ENCODE measurements around the gene PKNOX2.

PKNOX2 gene

DNA sequence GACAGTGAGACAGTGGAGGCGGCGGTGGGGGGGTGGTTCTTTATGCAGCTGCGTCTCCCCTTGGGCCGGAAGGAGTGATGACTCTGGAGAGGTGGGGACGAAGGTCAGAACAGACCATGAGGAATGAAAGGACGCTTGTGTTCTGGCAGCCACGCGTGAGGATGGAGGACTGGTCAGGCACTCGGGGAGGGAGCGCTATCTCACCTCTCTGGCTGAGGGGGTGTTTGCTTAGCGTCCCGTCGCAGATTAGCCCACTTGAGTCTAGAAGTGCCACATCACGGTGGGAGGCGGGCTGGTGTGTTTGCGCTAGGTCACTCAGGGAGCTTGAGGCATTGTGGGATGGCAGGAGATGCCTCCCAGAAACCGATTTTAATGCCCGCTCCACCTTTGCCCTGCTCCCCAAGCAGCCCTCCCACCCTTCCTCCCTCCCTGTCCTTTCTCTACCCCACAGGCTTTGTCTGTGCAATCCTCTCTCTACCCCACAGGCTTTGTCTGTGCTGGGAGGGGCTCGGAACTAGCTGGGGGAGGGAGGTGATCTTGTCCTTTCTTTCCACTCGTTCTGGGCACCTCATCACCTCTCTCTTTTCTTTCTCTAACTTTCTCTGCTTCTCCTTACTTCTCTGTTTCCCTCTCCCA lies 97.8 kb downstream of the PKNOX2 start:
- no peak overlapping the region for H3K4me3 Mint-ChIP-seq

DNA sequence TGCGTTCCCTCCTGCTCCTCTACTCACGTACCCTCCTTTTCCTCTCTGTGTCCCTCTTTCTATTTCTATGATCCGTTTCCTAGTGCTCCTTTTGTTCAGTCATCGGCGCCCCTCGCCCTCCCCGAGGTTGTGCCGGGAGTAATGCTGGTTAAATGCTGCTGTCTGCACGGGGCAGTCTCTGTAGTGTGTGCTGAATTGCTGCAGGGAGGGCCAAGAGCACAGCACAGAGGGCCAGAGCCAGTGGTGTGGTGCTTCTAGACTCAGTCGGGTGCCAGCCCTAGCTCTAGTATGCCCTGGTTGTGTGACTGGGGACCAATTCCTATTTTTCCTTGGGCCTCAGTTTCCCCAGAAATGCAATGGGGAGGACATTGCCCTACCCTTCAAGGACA lies 98.3 kb downstream of the PKNOX2 start:
- Mint-ChIP-seq H3K4me3 (no peak overlapping the region), H3K27ac (no peak overlapping the region), H3K9me3 (no peaks in the 10 kb centered on the region), H3K4me1 (ENCODE audit: low read depth) (no peaks in the 10 kb centered on the region), H3K36me3 (ENCODE audit: low read depth) (no peaks in the 10 kb centered on the region), H3K27me3 (peaks cover 43% of the 10 kb centered on the region)

More for the DNA sequence above, 97.8 kb downstream of the PKNOX2 start:
- Mint-ChIP-seq H3K4me1 (ENCODE audit: low read depth) (no peaks in the 10 kb centered on the region), H3K27ac (no peak overlapping the region), H3K36me3 (ENCODE audit: low read depth) (no peaks in the 10 kb centered on the region), H3K9me3 (no peaks in the 10 kb centered on the region), H3K27me3 (peaks cover 39% of the 10 kb centered on the region)

DNA sequence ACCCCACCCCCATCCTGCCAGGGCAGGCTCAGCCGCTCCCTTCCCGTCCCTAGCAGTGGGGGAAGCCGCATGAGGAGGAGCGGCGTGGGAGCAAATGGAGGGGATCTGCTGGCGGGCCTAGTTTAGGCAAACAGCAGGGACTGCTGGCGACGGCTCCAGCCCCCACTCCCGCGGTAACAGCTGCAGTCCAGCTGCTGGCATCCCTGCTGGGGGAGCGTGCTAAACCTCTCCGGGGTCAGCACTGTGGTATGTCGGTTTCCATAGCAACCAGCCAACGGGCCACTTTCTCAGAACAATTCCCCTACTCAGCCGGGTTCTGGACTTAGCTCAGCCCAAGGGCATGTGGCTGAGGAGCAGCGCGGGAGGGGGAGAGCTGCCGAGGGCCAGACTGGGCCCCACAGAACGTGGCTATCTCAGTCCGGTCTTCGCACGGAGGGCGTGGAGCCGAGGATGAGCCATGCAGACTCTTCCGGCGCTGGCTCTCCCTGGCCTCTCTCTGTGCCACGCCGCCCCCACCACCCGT lies 98.8 kb downstream of the PKNOX2 start:
- Mint-ChIP-seq H3K27me3 (peaks cover 39% of the 10 kb centered on the region), H3K9me3 (no peaks in the 10 kb centered on the region), H3K4me1 (ENCODE audit: low read depth) (no peaks in the 10 kb centered on the region), H3K27ac (no peak overlapping the region), H3K4me3 (no peak overlapping the region), H3K36me3 (ENCODE audit: low read depth) (no peaks in the 10 kb centered on the region)

DNA sequence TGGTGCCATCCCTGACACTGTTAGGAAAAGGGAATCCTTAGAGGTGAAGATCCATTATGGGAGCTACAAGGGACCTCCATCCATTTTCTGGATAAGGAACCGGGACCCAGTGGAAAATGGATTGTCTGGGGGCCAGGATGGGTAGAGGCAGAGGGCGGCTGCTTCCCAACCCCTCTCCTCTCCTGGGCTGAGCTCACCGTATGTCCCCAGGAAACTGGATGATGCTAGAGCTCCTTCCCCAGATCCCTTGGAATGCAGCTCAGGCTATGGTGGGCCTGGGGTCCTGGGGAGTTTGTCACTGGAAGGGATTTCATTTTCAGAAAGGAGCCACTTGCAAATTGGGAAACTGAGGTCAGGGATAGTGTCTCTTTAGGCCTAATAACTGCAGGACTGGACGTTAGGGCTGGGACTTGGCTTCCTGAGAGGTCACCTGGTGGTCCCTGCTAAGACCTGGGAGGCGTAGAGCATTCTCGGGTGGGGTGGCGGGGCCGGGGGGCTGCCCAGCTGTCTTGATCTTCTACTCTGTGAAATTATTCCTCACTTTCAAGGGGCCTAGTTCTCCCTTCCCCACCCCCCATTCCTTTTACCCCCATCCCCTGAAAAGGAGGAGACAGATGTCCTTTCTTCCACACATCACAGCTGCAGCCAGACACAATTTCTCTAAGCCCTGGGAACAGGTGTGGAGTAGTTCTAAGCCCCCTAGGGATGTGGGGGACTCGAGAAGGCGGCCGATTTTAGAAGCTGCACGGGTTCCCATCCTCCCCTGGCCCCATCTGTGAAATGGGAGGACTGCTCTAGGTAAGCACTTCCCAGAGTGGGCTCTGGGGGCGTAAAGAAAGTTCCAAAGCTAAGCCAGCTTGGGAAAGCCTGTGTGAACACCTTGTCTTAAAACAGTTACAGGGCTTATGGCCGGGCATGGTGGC lies 99.8 kb downstream of the PKNOX2 start:
- Mint-ChIP-seq H3K4me1 (ENCODE audit: low read depth) (no peaks in the 10 kb centered on the region), H3K9me3 (no peaks in the 10 kb centered on the region), H3K4me3 (no peak overlapping the region), H3K27me3 (peaks cover 38% of the 10 kb centered on the region), H3K27ac (no peak overlapping the region), H3K36me3 (ENCODE audit: low read depth) (no peaks in the 10 kb centered on the region)

DNA sequence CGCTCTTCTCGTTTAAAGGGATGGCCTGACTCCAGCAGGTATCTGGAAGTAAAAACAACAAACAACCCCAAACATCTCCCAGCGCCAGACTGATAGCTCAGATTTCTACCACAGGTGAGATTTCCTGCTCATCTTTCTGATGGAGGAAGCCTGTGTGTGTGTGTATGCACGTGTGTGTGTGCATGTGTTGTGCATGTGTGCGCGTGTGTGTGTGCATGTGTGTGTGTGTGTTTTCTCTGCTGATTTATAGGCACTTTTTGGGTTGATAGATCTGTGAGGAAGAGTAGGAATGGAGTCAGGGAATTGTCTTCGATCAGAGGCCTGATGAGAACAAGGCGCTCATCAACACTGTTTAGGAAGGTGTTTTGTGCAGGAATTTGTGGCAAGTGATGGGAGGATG lies 103.0 kb downstream of the PKNOX2 start:
- Mint-ChIP-seq H3K4me3 (no peak overlapping the region), H3K9me3 (no peaks in the 10 kb centered on the region), H3K27ac (no peak overlapping the region), H3K27me3 (peaks cover 25% of the 10 kb centered on the region), H3K4me1 (ENCODE audit: low read depth) (no peaks in the 10 kb centered on the region), H3K36me3 (ENCODE audit: low read depth) (no peaks in the 10 kb centered on the region)

DNA sequence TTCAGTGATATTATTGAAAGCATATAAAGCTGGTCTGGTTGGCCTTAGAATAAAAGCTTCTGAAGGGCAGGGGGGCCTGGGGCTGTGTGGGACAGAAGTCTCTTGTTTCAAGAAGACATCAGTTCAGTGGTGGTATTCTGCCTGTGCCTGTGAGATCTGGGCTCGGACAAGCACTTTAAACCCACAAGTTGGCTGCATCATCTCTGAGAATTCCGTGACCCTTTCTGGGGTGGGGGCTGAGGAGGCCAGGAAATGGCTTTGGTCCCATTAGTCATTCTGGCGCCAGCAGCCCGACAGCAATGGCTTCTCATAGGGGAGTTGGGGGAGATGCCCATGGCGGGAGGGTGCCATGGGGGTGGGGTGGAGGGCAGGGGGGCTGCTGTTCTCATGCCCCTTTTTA lies 104.1 kb downstream of the PKNOX2 start:
- Mint-ChIP-seq H3K36me3 (ENCODE audit: low read depth) (no peaks in the 10 kb centered on the region), H3K4me1 (ENCODE audit: low read depth) (no peaks in the 10 kb centered on the region), H3K9me3 (no peaks in the 10 kb centered on the region), H3K4me3 (no peak overlapping the region), H3K27ac (no peak overlapping the region), H3K27me3 (peaks cover 17% of the 10 kb centered on the region)

DNA sequence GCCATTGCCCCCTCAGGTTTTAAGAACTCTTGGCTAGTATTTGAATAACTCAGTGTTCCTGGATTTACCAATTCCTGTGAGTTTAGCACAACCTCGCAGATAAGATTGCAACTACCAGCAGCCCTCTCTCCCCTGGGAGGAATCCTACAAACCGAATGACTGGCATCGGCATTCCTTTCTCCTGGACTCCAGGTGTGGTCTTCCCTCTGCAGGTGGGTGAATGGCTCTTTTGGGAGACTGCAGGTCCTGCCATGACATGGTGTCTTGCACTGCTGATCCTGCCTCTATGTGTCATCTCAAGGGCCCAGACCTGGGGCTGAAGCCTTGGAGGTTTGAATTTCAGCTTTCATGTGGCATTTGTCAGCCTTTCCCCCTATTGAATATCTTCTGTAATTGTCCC lies 105.6 kb downstream of the PKNOX2 start:
- Mint-ChIP-seq H3K27me3 (peaks cover 13% of the 10 kb centered on the region), H3K4me1 (ENCODE audit: low read depth) (no peaks in the 10 kb centered on the region), H3K9me3 (no peaks in the 10 kb centered on the region), H3K36me3 (ENCODE audit: low read depth) (no peaks in the 10 kb centered on the region), H3K4me3 (no peak overlapping the region), H3K27ac (no peak overlapping the region)

DNA sequence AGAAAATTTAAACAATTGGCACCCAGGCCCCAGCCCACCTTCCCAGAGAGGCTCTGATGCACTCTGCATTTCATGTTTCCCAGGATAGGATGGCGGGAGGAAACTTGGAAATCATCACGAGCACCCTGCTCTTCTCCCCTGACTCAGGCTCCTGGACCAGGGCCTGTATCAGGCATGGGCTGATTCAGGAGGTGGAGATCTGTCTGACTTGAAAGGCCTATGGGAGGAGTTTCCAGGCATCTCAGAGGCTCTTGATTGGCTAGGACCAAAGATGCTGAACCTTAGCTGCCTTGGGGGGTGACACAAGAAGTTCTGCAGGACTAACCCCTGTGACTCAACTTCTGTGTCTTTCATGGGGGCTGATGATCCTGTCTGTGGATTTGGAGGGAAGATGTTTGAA lies 106.2 kb downstream of the PKNOX2 start:
- H3K27me3 Mint-ChIP-seq = peaks cover 13% of the 10 kb centered on the region
- no peaks in the 10 kb centered on the region for H3K4me1 Mint-ChIP-seq (ENCODE audit: low read depth)
- H3K4me3 Mint-ChIP-seq = no peak overlapping the region
- H3K36me3 Mint-ChIP-seq (ENCODE audit: low read depth) = no peaks in the 10 kb centered on the region
- H3K9me3 Mint-ChIP-seq = no peaks in the 10 kb centered on the region
- no peak overlapping the region for H3K27ac Mint-ChIP-seq

DNA sequence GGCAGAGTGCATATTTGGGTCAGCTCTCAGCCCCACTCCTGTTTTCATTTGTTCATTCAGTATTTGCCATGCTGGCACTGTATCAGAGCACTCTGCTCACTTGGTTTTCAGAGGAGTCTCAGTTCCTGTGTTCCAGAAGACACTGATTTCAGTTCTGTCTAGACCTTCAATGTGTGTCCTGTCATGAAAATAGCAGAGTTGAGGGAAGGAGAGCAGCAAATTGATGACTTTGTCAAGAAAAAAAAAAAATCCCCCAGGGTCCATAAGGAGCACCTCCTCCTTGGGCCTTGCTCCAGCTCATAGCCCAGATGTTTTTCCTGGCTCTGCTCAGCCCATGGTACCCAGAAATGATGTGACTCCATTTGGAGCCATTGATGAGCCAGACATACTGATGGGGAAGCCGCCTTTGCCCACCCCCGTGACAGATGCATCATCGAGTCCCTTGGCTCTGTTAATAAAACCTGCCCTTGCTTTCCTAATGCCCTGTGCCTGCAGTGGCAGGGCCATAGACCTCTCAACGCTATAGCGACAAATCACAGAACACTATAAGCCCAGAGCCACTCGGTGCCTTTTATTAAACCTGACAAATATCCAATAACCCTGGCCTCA lies 107.0 kb downstream of the PKNOX2 start:
- Mint-ChIP-seq H3K27ac (no peak overlapping the region), H3K9me3 (no peaks in the 10 kb centered on the region), H3K27me3 (peaks cover 10% of the 10 kb centered on the region), H3K4me3 (no peak overlapping the region), H3K36me3 (ENCODE audit: low read depth) (no peaks in the 10 kb centered on the region), H3K4me1 (ENCODE audit: low read depth) (no peaks in the 10 kb centered on the region)

DNA sequence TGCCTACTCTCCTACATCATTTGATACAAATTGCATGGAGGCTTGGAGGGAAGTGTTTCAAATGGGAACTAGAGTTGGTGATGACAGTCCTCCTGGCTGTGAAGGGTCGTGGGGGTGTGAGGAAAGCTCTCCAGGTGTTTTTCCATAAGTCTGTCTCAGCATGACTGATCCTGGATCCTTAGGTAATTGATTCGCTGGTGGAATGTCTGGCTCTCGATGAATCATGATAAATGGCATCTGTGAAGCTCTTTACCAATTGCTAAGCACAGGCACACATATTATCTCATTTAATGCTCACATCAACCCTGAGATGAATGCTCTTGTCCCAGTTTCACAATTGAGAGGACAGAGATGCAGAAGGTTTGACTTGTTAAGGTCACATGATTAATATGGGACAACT lies 107.5 kb downstream of the PKNOX2 start:
- Mint-ChIP-seq H3K9me3 (no peaks in the 10 kb centered on the region), H3K27me3 (peaks cover 5% of the 10 kb centered on the region), H3K4me3 (no peak overlapping the region), H3K36me3 (ENCODE audit: low read depth) (no peaks in the 10 kb centered on the region), H3K4me1 (ENCODE audit: low read depth) (no peaks in the 10 kb centered on the region), H3K27ac (no peak overlapping the region)

DNA sequence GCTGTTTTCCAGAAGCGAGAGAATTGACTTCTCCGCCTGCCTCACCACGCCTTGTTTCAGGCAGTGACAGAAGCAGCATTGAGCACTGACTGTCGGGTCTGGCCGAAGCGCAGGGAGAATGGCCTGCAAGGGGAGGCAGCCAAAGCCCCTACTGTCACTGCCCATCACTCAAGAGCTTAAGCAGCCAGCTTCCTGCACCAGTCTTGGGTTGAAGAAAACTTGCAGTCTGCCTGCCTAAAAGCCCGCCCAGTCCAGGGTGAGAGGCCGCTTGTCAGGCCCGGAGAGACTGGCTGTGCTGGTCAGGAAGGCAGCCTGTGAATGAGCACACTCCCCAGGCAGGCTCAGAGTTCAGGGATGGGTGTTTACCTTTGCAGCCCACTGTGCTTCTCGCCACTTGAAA lies 108.3 kb downstream of the PKNOX2 start:
- Mint-ChIP-seq H3K4me1 (ENCODE audit: low read depth) (no peaks in the 10 kb centered on the region), H3K27ac (no peak overlapping the region), H3K4me3 (no peak overlapping the region), H3K9me3 (no peaks in the 10 kb centered on the region), H3K36me3 (ENCODE audit: low read depth) (no peaks in the 10 kb centered on the region), H3K27me3 (peaks cover under 1% of the 10 kb centered on the region)

DNA sequence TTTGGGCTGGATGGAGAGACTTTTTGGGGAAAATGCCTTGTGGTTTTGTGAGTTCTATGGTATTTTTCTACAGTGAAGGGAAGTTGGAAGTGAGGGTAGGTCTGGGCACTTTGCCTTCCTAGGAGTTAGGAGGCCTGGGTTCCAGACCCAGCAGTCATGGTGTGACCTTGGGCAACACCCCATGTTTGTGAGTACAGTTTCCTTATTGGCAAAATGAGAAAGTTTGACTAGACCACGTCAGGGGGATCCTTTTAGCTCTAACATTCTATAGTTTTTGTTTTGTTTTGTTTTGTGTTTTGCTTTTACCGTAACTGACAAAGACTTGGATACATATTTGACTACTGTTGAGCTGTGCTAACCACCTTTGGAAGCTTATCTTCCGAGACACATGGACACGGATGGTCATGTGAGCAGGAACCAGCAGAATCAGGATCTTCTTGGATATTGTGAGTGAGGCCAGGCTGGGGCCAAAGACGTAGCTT lies 109.0 kb downstream of the PKNOX2 start:
- Mint-ChIP-seq H3K36me3 (ENCODE audit: low read depth) (no peaks in the 10 kb centered on the region), H3K9me3 (no peaks in the 10 kb centered on the region), H3K27ac (no peak overlapping the region), H3K4me3 (no peak overlapping the region), H3K4me1 (ENCODE audit: low read depth) (no peaks in the 10 kb centered on the region), H3K27me3 (no peaks in the 10 kb centered on the region)

DNA sequence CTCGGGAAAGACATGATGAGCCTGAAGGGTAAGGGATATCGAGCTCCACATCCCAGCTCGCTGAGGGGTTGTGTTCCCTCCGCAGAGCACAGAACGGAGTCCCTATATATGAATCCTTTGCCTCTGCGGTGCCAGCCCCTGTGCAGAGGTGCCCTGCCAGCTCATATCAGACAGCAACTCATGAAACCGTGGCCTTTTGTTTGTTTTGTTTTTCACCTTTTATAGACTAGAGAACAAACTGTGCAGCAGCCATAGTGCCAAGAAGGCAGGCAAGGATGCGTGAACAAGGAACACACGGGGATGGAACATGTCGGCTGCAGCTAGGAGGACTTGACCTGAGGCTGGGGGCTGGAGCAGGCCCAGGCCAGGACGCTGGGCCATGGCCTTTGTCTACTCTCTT lies 109.8 kb downstream of the PKNOX2 start:
- Mint-ChIP-seq H3K4me1 (ENCODE audit: low read depth) (no peaks in the 10 kb centered on the region), H3K4me3 (no peak overlapping the region), H3K36me3 (ENCODE audit: low read depth) (no peaks in the 10 kb centered on the region), H3K9me3 (no peaks in the 10 kb centered on the region), H3K27me3 (no peaks in the 10 kb centered on the region), H3K27ac (no peak overlapping the region)

DNA sequence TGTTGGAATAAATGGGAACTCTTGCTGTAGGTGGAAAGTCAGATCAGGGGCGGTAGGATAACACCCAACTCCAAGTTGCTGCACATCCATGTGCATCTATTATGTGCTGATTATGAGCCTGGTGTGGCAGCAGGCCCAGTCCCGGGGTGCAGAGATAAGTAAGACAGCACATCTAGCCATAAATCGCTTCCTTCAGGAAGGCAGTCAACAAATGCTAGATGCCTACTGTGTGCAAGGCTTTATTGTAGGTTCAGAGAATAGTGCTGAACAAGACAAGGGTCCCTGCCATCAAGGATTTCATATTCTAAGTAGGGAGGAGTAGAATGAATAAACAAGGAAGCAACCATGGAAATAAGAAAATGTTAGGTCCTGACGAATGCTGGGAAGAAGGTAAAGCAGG lies 110.2 kb downstream of the PKNOX2 start:
- Mint-ChIP-seq H3K4me3 (no peak overlapping the region), H3K36me3 (ENCODE audit: low read depth) (no peaks in the 10 kb centered on the region), H3K27ac (no peak overlapping the region), H3K27me3 (no peaks in the 10 kb centered on the region), H3K9me3 (no peaks in the 10 kb centered on the region), H3K4me1 (ENCODE audit: low read depth) (no peaks in the 10 kb centered on the region)
